Left colon (tissue), 2 donors: ENCODE measurements around the gene DPP3. TPM values are rescaled to one million over a fixed set of nuclear protein-coding genes. Genes with fewer than 3 reads are reported as not detected.
A peak's percentile ranks its signal among the peaks of the same experiment; 100 is the strongest.
"Not testable (repeated sequence)": the region's sequence is repeated elsewhere in the genome, so short reads cannot be mapped to it uniquely, and the experiment has no call there.

Experiments used
- ATAC-seq: fragments of 200-7000 bp; cut with Tn5 transposase; one replicate; pipeline ENCODE4 v1.9.1; 2020; ENCODE audit warnings: mild to moderate bottlenecking, moderate library complexity
- DNase-seq, 2 donors: peaks; one replicate each; pipeline ENCODE4 v3.0.0-alpha.2; 2020
- intact Hi-C, 2 donors: fragments of 100-400 bp; cut with DNase I in 1 of 2; cut with micrococcal nuclease in 1 of 2; formaldehyde crosslinking; loops; one replicate each; pipeline versions ENCODE4 v1.11.2 to v1.14.0; 2022; cut with DNase I, micrococcal nuclease
- long read RNA-seq: library from polyadenylated mRNA; unstranded; transcript quantifications from one replicate; pipeline ENCODE4 v2.0.0, GENCODE V29; 2021
- total RNA-seq, 2 donors: library from RNA; stranded (reverse); fragmentation: NEBNext Ultra II Directional; extraction: Animal tissue kit (Norgen Biotek cat#: 25700); gene quantifications; one replicate each; pipeline ENCODE4 v1.2.1, GENCODE V29; 2021
- donor health status: DM: no; HTN: no; CAD: no.
- donor health status: DM: yes; HTN: yes; CAD: no.

Gene DPP3, protein sequence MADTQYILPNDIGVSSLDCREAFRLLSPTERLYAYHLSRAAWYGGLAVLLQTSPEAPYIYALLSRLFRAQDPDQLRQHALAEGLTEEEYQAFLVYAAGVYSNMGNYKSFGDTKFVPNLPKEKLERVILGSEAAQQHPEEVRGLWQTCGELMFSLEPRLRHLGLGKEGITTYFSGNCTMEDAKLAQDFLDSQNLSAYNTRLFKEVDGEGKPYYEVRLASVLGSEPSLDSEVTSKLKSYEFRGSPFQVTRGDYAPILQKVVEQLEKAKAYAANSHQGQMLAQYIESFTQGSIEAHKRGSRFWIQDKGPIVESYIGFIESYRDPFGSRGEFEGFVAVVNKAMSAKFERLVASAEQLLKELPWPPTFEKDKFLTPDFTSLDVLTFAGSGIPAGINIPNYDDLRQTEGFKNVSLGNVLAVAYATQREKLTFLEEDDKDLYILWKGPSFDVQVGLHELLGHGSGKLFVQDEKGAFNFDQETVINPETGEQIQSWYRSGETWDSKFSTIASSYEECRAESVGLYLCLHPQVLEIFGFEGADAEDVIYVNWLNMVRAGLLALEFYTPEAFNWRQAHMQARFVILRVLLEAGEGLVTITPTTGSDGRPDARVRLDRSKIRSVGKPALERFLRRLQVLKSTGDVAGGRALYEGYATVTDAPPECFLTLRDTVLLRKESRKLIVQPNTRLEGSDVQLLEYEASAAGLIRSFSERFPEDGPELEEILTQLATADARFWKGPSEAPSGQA
- 10 to 100 TPM; 75.0 to 91.4 TPM for total RNA-seq
- long read RNA-seq, transcript DPP3-209 (18 exons, 2,974 nt) = major isoform, 44 of 143 reads
- long read RNA-seq, transcript DPP3-211 (18 exons, 3,078 nt) = minor isoform, 21 of 143 reads
- long read RNA-seq, partial matches to known transcripts = 61 of 143 reads
- long read RNA-seq, other reads (novel, unspliced or antisense) = 17 of 143 reads

DNA sequence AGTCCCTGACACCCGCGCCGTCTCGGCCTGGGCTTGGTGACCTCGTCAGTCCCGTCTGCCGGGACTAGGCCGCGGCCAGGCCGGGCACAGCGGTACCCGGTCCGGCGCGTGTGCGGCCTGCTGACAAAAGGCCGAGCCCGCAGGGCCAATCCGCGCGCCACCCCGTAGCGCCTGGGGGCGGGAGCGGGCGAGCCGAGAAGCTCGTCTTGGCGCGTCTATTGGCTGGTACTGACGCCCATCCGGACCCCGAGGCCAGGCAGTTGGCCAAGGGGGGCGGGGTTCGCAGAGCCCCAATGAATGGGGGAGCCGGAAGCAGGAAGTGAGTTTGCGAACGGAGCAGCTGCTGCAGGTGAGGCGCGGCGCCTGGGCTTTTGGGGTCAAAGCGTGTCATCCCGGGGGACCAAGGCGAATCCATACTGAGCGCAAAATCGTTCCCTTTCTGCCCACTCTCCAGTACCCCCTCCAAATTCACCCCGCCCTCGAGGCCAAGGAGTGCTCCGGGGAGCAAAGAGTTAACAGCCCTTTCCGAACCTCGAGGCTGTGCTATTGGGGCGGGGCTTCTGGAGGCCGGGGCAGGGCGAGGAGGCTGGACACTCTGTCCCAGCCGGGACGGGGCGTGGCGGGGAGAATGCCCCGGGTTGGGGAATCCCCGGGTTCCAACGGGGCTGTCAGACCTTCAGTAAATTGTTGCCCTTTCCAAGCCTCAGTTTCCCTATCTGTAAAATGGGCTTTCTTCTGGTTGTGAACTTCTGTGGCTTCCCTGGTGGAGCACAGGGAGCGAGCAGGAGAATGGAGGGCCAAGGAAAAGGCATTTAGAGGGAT is at the start of gene DPP3:
Gene DPP3 (plus strand): TSS at position 318 of the 822 bp plus-strand sequence. CDS start 1,767 bp downstream, outside the sequence.
- intact Hi-C loops = no loop called here
- peak; percentile 98 for DNase-seq
- peak; percentile 93 for ATAC-seq

DNA sequence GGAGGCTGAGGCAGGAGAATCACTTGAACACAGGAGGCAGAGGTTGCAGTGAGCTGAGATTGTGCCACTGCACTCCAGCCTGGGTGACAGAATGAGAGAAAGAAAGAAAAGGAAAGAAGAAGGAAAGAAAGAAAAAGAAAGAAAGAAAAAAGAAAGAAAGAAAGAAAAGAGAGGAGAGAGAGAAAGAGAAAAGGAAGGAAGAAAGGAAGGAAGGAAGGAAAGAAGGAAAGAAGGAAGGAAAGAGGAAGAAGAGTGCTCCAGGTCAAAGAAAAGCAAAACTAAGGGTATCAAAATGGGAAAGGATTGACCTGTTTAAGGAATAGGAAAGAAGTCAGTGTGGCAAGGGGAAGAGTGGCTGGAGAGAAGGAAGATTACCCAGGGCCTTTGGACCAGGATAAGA is 48.9 kb upstream of the DPP3 start:
- intact Hi-C loops, DNase-seq, ATAC-seq: not testable (repeated sequence)

DNA sequence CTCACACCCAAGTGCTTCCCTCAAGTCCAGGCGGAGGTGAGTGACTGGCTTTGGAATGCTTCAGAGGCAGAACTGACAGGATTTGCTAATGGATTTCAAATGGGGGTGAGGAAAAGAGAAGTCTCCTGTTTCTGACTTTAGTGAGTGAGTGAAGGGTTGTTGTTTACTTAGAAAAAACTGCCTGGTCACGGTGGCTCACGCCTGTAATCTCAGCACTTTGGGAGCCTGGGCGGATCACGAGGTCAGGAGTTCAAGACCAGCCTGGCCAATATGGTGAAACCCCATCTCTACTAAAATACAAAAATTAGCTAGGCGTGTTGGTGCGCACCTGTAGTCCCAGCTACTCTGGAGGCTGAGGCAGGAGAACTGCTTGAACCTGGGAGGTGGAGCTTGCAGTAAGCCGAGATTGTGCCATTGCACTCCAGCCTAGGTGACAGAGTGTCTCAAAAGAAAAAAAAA is 48.3 kb upstream of the DPP3 start:
- intact Hi-C loops, DNase-seq, ATAC-seq: not testable (repeated sequence)

DNA sequence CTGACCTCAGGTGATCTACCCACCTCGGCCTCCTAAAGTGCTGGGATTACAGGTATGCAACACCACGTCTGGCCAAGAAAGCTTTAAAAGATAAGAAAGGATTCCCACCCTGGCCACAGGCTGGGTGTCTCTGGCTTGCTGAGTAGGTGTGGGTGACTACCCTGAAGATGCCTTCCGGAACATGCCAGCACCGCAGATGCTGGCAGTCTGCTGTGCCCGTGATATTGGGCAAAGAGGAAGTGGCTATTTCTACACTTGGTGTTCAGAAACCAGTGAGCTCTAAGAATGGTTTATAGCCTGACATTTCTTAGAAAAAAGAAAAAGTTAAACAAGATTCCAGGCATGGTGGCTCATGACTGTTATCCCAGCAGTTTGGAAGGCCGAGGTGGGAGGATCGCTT is 47.6 kb upstream of the DPP3 start:
- intact Hi-C loops = no loop called here
- ATAC-seq (no peak), DNase-seq (no peak)

DNA sequence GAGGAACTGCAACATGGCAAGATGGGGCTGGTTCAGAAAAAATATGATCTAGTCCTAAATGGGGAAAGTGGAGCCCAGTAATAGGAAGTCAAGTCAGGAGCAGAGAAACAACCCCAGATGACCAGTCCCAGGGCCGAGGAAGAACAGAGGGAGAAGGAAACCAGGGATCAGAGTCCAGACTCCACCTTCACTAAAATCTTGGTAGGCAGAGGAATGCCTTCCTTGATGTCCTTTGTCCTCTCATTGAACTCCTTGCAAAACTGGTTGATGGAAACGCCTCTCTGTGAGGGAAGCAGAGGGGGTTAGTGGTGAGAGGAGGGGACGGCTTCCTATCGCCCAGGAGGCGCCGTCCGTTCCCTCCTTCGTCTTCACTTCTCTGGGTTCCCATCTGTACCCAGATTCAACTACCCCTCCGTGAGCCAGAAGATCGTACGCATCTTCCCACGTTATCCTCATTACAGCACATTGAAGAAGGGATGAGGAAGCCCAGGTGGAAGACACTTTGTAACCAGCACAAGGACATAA is 42.2 kb upstream of the DPP3 start:
- intact Hi-C loops = no loop called here
- DNase-seq = no peak
- peak; percentile 40 for ATAC-seq

DNA sequence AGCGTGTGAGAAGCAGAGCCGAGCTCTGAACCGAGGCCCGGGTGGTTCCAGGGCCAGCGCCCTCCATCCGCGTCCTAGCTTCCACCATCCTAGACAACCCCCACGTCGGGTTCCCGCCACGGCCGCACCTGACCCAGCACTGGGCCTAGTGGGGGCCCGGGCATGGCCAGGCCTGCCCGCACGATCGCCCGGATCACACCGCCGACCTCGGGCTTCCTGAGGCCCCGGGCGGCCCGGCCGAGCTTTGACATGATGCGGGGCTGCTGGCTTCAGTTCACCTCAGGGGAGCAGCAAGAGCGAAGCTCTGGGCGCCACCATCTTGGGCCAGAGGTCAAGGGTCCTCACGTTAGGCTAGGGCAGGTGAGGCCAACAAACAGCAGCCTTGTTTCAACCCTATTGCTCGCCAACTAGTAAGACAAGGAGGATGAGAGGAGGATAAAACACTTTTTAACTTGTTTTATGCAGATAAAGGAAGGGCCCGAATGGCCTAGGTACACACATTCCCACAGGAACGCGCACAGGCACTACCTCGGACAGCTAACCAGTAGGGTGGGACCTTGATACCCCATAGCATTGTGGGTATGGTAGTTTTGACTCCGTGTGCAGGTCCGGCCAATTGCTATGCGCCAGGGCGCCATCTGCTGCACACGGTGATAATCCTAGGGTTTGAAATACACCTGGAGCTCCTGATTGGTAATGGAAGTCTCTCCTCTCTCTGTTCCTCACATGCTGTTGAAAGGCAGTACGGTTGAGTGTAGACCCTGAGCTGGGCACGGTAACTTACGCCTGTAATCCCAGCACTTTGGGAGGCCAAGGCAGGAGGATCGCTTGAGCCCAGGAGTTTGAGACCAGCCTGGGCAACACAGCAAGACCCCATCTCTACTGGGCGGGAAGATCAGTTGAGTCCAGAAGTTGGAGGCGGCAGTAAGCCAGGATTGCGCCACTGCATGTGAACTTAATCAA is 41.4 kb upstream of the DPP3 start, which contains the start of gene MRPL11:
Gene MRPL11 (minus strand): TSS at position 345 of the 963 bp plus-strand sequence. CDS start 94 bp downstream, at position 251.
- intact Hi-C loops = no loop called here
- DNase-seq (peak; percentile 87 to 96), ATAC-seq (peak; percentile 98)

DNA sequence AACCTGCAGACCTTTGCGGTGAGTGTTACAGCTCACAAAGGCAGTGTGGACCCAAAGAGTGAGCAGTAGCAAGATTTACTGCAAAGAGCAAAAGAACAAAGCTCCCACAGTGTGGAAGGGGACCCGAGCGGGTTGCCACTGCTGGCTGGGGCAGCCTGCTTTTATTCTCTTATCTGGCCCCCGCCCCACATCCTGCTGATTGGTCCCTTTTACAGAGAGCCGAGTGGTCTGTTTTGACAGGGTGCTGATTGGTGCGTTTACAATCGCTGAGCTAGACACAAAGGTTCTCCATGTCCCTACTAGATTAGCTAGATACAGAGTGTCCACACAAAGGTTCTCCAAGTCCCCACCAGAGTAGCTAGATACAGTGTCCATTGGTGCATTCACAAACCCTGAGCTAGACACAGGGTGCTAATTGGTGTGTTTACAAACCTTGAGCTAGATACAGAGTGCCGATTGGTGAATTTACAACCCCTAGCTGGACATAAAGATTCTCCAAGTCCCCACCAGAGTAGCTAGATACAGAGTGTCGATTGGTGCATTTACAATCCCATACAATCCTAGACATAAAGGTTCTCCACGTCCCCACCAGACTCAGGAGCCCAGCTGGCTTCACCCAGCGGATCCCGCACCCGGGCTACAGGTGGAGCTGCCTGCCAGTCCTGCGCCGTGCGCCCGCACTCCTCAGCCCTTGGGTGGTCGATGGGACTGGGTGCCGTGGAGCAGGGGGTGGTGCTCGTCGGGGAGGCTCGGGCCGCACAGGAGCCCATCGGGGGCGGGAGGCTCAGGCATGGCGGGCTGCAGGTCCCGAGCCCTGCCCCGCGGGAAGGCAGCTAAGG is 39.9 kb upstream of the DPP3 start:
- intact Hi-C loops, ATAC-seq, DNase-seq: not testable (repeated sequence)

DNA sequence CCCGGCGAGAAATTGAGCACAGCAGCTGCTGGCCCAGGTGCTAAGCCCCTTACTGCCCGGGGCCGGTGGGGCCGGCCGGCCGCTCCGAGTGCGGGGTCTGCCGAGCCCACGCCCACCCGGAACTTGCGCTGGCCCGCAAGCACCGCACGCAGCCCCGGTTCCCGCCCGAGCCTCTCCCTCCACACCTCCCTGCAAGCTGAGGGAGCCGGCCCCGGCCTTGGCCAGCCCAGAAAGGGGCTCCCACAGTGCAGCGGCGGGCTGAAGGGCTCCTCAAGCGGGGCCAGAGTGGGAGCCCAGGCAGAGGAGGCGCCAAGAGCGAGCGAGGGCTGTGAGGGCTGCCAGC is 39.3 kb upstream of the DPP3 start:
- DNase-seq, intact Hi-C loops, ATAC-seq: not testable (repeated sequence)

DNA sequence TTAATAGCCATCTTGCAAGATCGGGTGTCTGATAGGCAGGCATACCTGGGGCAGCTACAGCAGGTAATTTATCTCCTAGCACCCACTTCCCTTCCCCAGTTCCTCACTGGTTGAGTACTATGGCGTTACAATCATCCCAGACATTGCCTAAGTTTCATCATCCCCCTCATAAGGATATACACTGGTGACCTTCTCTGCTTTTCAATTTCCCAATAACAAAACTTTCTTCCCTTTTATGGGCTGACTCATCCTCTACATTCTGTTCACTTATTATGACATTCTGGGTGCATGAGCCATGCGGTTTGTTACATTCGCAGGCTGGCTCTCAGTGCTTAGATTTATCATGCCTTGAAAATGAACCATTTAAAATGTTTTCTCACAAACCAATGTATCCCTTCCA is 36.6 kb upstream of the DPP3 start:
- DNase-seq = no peak
- intact Hi-C loops = no loop called here
- no peak for ATAC-seq

DNA sequence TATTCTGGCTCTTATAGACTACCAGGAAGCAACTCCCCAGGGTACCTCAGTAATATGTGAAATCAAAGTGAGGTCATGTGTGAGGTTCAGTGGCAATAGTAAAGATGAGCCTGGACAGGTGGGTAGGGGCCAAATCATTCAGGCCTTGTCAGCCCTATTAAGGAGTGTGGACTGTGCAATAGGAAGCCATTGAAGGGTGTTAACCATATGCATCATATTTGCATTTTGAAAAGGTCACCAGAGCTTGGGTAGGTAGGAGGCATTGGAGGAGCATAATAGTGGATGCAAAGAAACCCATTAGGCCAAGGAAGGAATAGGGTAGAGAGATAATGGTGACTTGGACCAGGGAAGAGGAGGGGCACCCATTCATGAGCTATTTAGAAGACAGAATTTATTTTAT is 33.2 kb upstream of the DPP3 start:
- ATAC-seq = no peak
- no peak for DNase-seq
- intact Hi-C loops = no loop called here

DNA sequence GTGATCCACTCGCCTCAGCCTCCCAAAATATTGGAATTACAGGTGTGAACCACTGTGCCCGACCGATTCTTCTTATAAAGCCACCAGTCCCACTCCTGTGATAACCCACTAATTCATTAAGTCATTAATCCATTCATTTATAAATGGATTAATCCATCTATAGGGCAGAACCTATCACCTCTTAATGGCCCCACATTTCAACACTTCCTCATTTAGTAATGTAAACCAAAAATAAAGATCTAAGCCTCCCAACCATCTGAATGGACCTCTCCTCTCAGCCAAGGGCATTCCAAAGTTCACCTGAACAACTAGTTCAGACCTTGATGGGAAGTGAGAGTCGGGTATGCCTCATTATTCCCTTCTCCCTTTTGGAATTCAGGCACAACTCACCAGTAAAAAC is 31.7 kb upstream of the DPP3 start:
- no peak for ATAC-seq

DNA sequence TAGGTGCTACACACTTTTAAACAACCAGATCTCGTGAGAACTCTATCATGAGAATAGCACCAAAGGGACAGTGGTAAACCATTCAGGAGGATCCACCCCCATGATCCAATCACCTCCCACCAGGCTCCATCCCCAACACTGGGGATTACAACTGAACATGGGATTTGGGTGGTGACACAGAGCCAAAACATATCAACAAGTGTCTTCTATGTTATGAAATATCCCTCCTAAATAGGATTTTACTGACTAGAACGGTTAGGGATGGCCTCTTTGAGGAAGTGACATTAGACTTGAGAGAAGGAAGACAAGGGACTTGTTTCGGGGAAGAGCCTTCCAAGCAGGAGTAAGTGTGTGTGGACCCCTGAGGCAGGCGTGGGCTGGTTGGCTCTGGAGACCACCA is 29.7 kb upstream of the DPP3 start:
- intact Hi-C loops = no loop called here
- DNase-seq (no peak), ATAC-seq (no peak)

More for the DNA sequence above, 31.7 kb upstream of the DPP3 start:
- DNase-seq = no peak
- intact Hi-C loops = no loop called here

DNA sequence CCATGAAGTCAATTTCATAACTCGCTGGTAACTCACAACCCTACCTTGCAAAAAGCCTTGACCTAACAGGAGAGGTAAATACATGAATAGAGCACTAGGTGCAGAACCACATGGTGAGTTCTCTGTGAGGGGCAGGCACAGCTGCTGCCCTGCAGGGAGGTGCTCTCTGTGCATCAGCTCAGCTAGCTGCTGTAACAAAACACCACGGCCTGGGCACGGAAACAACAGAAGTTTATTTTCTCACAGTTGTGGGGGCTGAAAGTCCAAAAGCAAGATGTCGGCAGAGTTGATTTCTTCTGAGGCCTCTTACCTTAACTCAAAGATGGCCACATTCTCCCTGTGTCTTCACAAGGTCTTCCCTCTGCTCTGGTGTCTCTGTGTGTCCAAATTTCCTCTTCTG is 28.6 kb upstream of the DPP3 start:
- ATAC-seq (no peak), DNase-seq (no peak)
- intact Hi-C loops = no loop called here

DNA sequence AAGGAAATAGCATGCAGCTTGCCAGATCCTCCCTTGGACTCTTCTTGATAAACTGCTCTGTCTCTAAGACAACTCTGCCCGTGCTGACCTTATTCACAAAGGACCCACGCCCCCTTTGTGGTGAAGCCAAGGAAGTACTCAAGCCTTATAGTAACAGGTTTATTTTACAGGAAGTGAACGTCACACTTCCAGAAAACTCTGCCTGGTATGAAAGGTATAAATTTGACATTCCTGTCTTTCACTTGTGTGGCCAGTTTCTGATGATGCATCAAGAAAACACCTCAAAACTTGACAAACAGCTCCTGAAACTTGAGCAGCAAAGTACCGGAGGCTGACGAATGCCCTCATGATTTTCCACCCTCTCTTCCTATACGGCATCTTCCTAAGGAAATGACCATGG is 26.0 kb upstream of the DPP3 start:
- intact Hi-C loops = no loop called here
- DNase-seq (no peak), ATAC-seq (no peak)

DNA sequence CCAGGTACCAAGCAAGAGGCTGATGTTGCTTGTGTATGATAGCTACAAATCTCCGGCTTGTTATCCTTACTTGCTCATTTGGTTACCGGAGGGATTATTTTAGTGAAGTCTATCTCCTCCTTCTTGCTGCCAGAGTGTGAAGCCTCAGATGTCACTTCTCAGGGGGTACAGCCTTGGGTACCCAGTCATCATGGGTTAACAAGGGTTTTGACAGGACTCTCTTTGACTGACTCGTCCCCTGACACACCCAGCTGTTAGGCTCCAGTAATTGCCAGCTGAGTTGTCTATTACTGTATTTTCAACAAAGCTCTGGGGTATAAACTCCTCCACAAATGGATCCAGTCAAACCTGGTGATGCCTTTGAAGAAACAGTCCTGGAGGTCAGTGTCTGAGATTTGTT is 25.4 kb upstream of the DPP3 start:
- intact Hi-C loops = no loop called here
- no peak for DNase-seq

DNA sequence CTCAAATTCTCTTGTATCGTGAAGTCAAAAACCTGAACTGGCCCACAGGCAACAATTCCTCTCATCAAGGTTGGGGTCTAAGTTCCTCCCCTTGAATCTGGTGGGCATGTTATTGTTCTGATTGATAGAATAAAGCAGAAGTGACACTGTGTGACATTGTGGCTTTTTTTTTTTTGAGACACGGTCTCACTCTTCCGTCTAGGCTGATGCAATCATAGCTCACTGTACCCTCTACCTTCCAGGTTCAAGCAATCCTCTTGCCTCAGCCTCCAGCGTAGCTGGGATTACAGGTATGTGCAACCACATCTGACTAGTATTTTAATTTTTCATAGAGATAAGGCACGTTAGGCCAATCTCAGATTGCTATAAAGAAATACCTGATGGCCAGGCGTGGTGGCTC is 22.4 kb upstream of the DPP3 start:
- intact Hi-C loops = no loop called here
- DNase-seq = no peak
- no peak for ATAC-seq

More for the DNA sequence above, 25.4 kb upstream of the DPP3 start:
- no peak for ATAC-seq
